ENCODE results near the gene IREB2.
"Not testable (repeated sequence)": the region's sequence is repeated elsewhere in the genome, so short reads cannot be mapped to it uniquely, and the experiment has no call there.

Gene IREB2

GRCh38 chr15:78536134-78536533 lies 98.1 kb downstream of the IREB2 start:
- no peaks in the 10 kb centered on the region for H3K27me3 ChIP-seq
- no peaks in the 10 kb centered on the region for H3K4me1 ChIP-seq
- no peak for DNase-seq
- no peak overlapping the region for H3K4me3 ChIP-seq (ENCODE audit: low read depth, low read length)
- no peak for TF ChIP-seq CTCF (IDR thresholded peaks at IDR 0.05; ENCODE audit: low read depth, low read length)
- H3K36me3 ChIP-seq: no peaks in the 10 kb centered on the region
- H3K9me3 ChIP-seq: no peaks in the 10 kb centered on the region

- no peak for TF ChIP-seq CTCF (IDR thresholded peaks at IDR 0.05; ENCODE audit: low read depth, low read length)
- Histone ChIP-seq H3K9me3 (no peaks in the 10 kb centered on the region), H3K4me1 (no peaks in the 10 kb centered on the region), H3K4me3 (ENCODE audit: low read depth, low read length) (no peak overlapping the region), H3K36me3 (peaks cover 6% of the 10 kb centered on the region), H3K27me3 (no peaks in the 10 kb centered on the region)
- no peak for DNase-seq
These were observed 99.4 kb downstream of the IREB2 start for GRCh38 chr15:78537266-78537905.

DNA sequence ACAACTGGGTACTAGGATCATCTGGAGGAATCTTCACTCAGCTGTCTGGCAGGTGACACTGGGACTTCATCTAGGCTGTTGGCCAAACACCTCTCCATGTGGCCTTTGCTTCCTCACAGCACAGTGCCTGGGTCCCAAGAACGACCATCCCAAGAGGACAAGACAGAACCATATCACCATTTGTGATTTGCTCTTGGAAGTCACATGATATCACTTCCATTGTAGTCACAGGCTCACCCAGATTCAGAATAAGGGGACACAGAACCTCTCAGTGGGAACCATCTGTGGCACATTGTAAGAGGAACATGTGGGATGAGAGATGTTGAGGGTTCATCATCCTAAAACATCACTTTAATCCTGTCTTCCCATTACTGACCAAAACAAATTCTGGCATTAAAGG lies 100.3 kb downstream of the IREB2 start:
- TF ChIP-seq CTCF (IDR thresholded peaks at IDR 0.05; ENCODE audit: low read depth, low read length): no peak
- no peaks in the 10 kb centered on the region for H3K9me3 ChIP-seq
- H3K36me3 ChIP-seq: peaks cover 16% of the 10 kb centered on the region
- no peaks in the 10 kb centered on the region for H3K4me1 ChIP-seq
- no peak overlapping the region for H3K4me3 ChIP-seq (ENCODE audit: low read depth, low read length)
- no peaks in the 10 kb centered on the region for H3K27me3 ChIP-seq
- DNase-seq: no peak

- not testable (repeated sequence) for H3K9me3 ChIP-seq, DNase-seq, H3K4me1 ChIP-seq, H3K27me3 ChIP-seq
- Histone ChIP-seq H3K4me3 (ENCODE audit: low read depth, low read length) (peak overlapping the region; percentile 92), H3K36me3 (peaks cover 19% of the 10 kb centered on the region)
These were observed 101.6 kb downstream of the IREB2 start for GRCh38 chr15:78539464-78540140.

- H3K4me1 ChIP-seq: no peaks in the 10 kb centered on the region
- H3K27me3 ChIP-seq: no peaks in the 10 kb centered on the region
- peaks cover 26% of the 10 kb centered on the region for H3K36me3 ChIP-seq
- no peak for TF ChIP-seq CTCF (IDR thresholded peaks at IDR 0.05; ENCODE audit: low read depth, low read length)
- no peaks in the 10 kb centered on the region for H3K9me3 ChIP-seq
- DNase-seq: peak; percentile 94
- H3K4me3 ChIP-seq (ENCODE audit: low read depth, low read length): peak within 1 kb of the TSS; percentile 92
These were observed 102.3 kb downstream of the IREB2 start, which contains the start of gene PSMA4 for GRCh38 chr15:78540141-78540870. Gene PSMA4, plus strand, starts transcription at chr15:78540444. Its CDS starts 1,484 bp downstream, at chr15:78541928.

DNA sequence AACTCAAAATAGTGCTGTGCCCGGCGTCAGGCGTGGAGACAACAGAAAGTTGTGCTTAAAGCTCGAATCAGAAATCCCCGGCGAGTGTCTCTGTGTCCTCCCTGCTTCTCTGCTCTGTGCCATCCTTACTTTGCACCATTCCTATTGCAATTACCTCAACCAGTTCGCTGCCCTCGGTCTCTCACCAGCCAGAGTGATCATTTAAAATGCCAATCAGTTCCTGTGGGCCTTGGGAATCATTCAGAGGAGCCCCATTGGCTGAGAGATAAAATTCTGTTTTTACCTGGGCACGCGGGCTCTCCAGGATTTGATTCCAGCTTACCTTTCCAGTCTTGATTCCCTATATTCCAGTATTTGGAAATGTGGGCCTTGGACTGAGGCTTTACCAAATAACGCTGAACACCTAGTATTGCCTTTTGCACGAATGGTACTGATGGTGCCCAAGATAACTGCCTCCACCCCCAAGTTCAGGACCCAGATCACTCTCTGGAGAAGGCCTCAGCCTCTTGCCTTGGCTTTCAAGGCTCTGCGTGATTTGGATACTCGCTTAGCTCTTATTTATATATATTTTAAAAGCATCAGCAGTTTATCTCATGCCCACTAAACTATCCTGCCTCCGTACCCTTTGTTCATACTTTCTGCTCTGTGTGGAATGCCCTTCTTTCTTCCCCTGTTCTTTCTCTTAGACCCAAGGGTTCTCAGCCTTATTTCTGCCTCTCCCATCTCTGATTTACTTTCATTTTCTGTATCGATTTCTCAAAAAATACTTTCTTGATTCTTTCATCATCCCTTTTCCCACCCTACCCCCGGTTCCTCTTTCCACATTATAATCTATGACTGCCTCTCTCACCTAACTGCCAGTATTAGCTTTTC lies 103.1 kb downstream of the IREB2 start:
- DNase-seq: no peak

More for the DNA sequence above, 103.1 kb downstream of the IREB2 start:
- H3K4me1 ChIP-seq: no peaks in the 10 kb centered on the region
- no peaks in the 10 kb centered on the region for H3K27me3 ChIP-seq
- H3K36me3 ChIP-seq: peaks cover 34% of the 10 kb centered on the region
- H3K9me3 ChIP-seq: no peaks in the 10 kb centered on the region
- TF ChIP-seq CTCF (IDR thresholded peaks at IDR 0.05; ENCODE audit: low read depth, low read length): no peak
- peak overlapping the region; percentile 92 for H3K4me3 ChIP-seq (ENCODE audit: low read depth, low read length)

Data from BE2C (cell line).